GM18867 (cell line): Measurements from ENCODE around the gene LARP4B.

Experiments
- ATAC-seq: cut with Tn5 transposase; IDR thresholded peaks from one replicate; pipeline ENCODE4 v1.9.1; 2021; ENCODE audit warnings: mild to moderate bottlenecking, moderate library complexity; ENCODE audit not compliant: unreplicated experiment

Gene LARP4B

GRCh38 chr10:790821-791551 lies 140.5 kb downstream of the LARP4B start:
- ATAC-seq: no peak

GRCh38 chr10:789831-790701 lies 141.4 kb downstream of the LARP4B start:
- no peak for ATAC-seq

- ATAC-seq: no peak
These were observed 142.4 kb downstream of the LARP4B start for GRCh38 chr10:788796-789748.

- ATAC-seq: no peak
These were observed 143.4 kb downstream of the LARP4B start for GRCh38 chr10:787933-788651.

- no peak for ATAC-seq
These were observed 144.7 kb downstream of the LARP4B start for GRCh38 chr10:786633-787474.

- ATAC-seq: no peak
These were observed 145.7 kb downstream of the LARP4B start for GRCh38 chr10:785861-786214.

GRCh38 chr10:785089-785860 lies 146.2 kb downstream of the LARP4B start:
- no peak for ATAC-seq

- no peak for ATAC-seq
These were observed 147.0 kb downstream of the LARP4B start for GRCh38 chr10:784403-785088.

- ATAC-seq: no peak
These were observed 148.5 kb downstream of the LARP4B start for GRCh38 chr10:782751-783648.

GRCh38 chr10:780536-781524 lies 150.7 kb downstream of the LARP4B start:
- ATAC-seq: no peak

GRCh38 chr10:778626-779330 lies 152.7 kb downstream of the LARP4B start:
- no peak for ATAC-seq

GRCh38 chr10:777913-778479 lies 153.5 kb downstream of the LARP4B start:
- no peak for ATAC-seq

- no peak for ATAC-seq
These were observed 154.7 kb downstream of the LARP4B start for GRCh38 chr10:776772-777171.

GRCh38 chr10:775245-776075 lies 156.0 kb downstream of the LARP4B start:
- no peak for ATAC-seq
